Neural cell (in vitro differentiated cells): Measurements from ENCODE around the gene PCDHA7. TPM values are rescaled to one million over a fixed set of nuclear protein-coding genes. Genes with fewer than 3 reads are reported as not detected.

ENCODE experiments used
- H2AFZ ChIP-seq: fragments of 200-600, 300-800 bp; sonication (generic), shearing (Covaris generic); 2 replicates; pipeline ENCODE4 v1.6.0; 2014; ENCODE audit warnings: low read depth, mild to moderate bottlenecking, antibody characterized with exemption, low read length, moderate library complexity
- H3F3A ChIP-seq: fragments of 200-600 bp; shearing (Covaris generic); 2 replicates; pipeline ENCODE4 v1.6.1; 2016; ENCODE audit warnings: mild to moderate bottlenecking, moderate library complexity, mixed read lengths, antibody characterized with exemption, low read length; ENCODE audit not compliant: insufficient read depth, poor library complexity, severe bottlenecking
- H3K27ac ChIP-seq: fragments of 200-600, 300-800 bp; sonication (generic), shearing (Covaris generic); 2 replicates; pipeline ENCODE4 v1.5.1; 2014; ENCODE audit warnings: mild to moderate bottlenecking, low read length, moderate library complexity
- H3K27me3 ChIP-seq: fragments of 300-800, 200-600 bp; sonication (generic), shearing (Covaris generic); 2 replicates; pipeline ENCODE4 v1.6.0; 2014; ENCODE audit warnings: mild to moderate bottlenecking, low read depth, low read length, moderate library complexity; ENCODE audit not compliant: insufficient read depth
- H3K36me3 ChIP-seq: fragments of 300-800, 200-600 bp; sonication (generic), shearing (Covaris generic); 2 replicates; pipeline ENCODE4 v1.5.1; 2014; ENCODE audit warnings: mild to moderate bottlenecking, antibody characterized with exemption, low read length, moderate library complexity; ENCODE audit not compliant: insufficient read depth
- H3K4me2 ChIP-seq: fragments of 300-800, 200-600 bp; sonication (generic), shearing (Covaris generic); 2 replicates; pipeline ENCODE4 v1.6.0; 2014; ENCODE audit warnings: mild to moderate bottlenecking, low read length
- H3K4me3 ChIP-seq: fragments of 300-800, 200-600 bp; sonication (generic), shearing (Covaris generic); 2 replicates; pipeline ENCODE4 v1.5.1; 2014; ENCODE audit warnings: mild to moderate bottlenecking, low read length, moderate library complexity
- H3K79me2 ChIP-seq: fragments of 200-600 bp; shearing (Covaris generic); replicated peaks from 2 replicates; pipeline ENCODE4 v1.6.0; 2014; ENCODE audit warnings: mild to moderate bottlenecking, low read length, moderate library complexity; ENCODE audit not compliant: insufficient read depth
- H3K9ac ChIP-seq: fragments of 300-800, 200-600 bp; sonication (generic), shearing (Covaris generic); 2 replicates; pipeline ENCODE4 v1.6.1; 2016; ENCODE audit warnings: mild to moderate bottlenecking, low read length, mixed read lengths
- H3K9me2 ChIP-seq: fragments of 200-600 bp; shearing (Covaris generic); 2 replicates; pipeline ENCODE4 v1.6.1; 2016; ENCODE audit warnings: mild to moderate bottlenecking, low read length, mixed read lengths; ENCODE audit not compliant: insufficient read depth
- H3K9me3 ChIP-seq: fragments of 200-600, 300-800 bp; sonication (generic), shearing (Covaris generic); 2 replicates; pipeline ENCODE4 v1.6.1; 2016; ENCODE audit warnings: mild to moderate bottlenecking, mixed run types, low read length, moderate library complexity, mixed read lengths
- H4K20me1 ChIP-seq: fragments of 200-600 bp; shearing (Covaris generic); 2 replicates; pipeline ENCODE4 v1.6.1; 2016; ENCODE audit warnings: mild to moderate bottlenecking, mixed run types; ENCODE audit not compliant: insufficient read depth
- EP300 ChIP-seq: fragments of 450-650 bp; conservative IDR thresholded peaks from 2 replicates; pipeline ENCODE4 v1.6.1; 2014; ENCODE audit warnings: antibody characterized with exemption, mild to moderate bottlenecking, moderate library complexity; ENCODE audit not compliant: poor library complexity, severe bottlenecking
- EZH2 ChIP-seq: fragments of 200-600, 300-800 bp; shearing (Covaris generic), sonication (generic); IDR thresholded peaks from 2 replicates; pipeline ENCODE4 v1.6.1; 2014; ENCODE audit warnings: antibody characterized with exemption, low read length, borderline replicate concordance, mild to moderate bottlenecking; ENCODE audit not compliant: insufficient read depth, poor library complexity, severe bottlenecking
- MXI1 ChIP-seq: fragments of 450-650 bp; conservative IDR thresholded peaks from 2 replicates; pipeline ENCODE4 v1.6.1; 2014; ENCODE audit warnings: antibody characterized with exemption, mild to moderate bottlenecking; ENCODE audit not compliant: poor library complexity, severe bottlenecking
- POLR2AphosphoS5 ChIP-seq: IDR thresholded peaks from 2 replicates; pipeline ENCODE4 v1.6.1; 2012
- RAD21 ChIP-seq: fragments of 450-650 bp; conservative IDR thresholded peaks from 2 replicates; pipeline ENCODE4 v1.6.1; 2014; ENCODE audit warnings: antibody characterized with exemption, mild to moderate bottlenecking, moderate library complexity
- SMC3 ChIP-seq: fragments of 450-650 bp; conservative IDR thresholded peaks from 2 replicates; pipeline ENCODE4 v1.6.1; 2014; ENCODE audit warnings: antibody characterized with exemption, mild to moderate bottlenecking, moderate library complexity; ENCODE audit not compliant: poor library complexity
- TAF1 ChIP-seq: IDR thresholded peaks from 2 replicates; pipeline ENCODE4 v1.6.1; 2012; ENCODE audit warnings: low read depth
- polyA minus RNA-seq: library from RNA; depleted of rRNA, polyadenylated mRNA; stranded (reverse); fragments of >200 nt; gene quantifications from 2 replicates; pipeline ENCODE4 v1.2.3, GENCODE V29; 2014
- polyA plus RNA-seq: library from polyadenylated mRNA; depleted of rRNA; stranded (reverse); fragments of >200 nt; gene quantifications from 2 replicates; pipeline ENCODE4 v1.2.3, GENCODE V29; 2014
- TF ChIP-seq, protein P1 (sequence below): fragments of 450-650 bp; IDR thresholded peaks from 2 replicates; pipeline ENCODE4 v1.5.1; 2014; ENCODE audit warnings: antibody characterized with exemption, mild to moderate bottlenecking, moderate library complexity; ENCODE audit not compliant: poor library complexity, severe bottlenecking
- TF ChIP-seq, protein P2 (sequence below): IDR thresholded peaks from 2 replicates; pipeline ENCODE4 v1.6.1; 2012; ENCODE audit warnings: borderline replicate concordance

PCDHA7 gene, protein sequence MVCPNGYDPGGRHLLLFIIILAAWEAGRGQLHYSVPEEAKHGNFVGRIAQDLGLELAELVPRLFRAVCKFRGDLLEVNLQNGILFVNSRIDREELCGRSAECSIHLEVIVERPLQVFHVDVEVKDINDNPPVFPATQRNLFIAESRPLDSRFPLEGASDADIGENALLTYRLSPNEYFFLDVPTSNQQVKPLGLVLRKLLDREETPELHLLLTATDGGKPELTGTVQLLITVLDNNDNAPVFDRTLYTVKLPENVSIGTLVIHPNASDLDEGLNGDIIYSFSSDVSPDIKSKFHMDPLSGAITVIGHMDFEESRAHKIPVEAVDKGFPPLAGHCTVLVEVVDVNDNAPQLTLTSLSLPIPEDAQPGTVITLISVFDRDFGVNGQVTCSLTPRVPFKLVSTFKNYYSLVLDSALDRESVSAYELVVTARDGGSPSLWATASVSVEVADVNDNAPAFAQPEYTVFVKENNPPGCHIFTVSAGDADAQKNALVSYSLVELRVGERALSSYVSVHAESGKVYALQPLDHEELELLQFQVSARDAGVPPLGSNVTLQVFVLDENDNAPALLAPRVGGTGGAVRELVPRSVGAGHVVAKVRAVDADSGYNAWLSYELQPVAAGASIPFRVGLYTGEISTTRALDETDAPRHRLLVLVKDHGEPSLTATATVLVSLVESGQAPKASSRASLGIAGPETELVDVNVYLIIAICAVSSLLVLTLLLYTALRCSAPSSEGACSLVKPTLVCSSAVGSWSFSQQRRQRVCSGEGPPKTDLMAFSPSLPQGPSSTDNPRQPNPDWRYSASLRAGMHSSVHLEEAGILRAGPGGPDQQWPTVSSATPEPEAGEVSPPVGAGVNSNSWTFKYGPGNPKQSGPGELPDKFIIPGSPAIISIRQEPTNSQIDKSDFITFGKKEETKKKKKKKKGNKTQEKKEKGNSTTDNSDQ
- 2.9 and 3.3 TPM in 2 replicates for polyA plus RNA-seq
- 25.6 and 30.7 TPM in 2 replicates for polyA minus RNA-seq

DNA sequence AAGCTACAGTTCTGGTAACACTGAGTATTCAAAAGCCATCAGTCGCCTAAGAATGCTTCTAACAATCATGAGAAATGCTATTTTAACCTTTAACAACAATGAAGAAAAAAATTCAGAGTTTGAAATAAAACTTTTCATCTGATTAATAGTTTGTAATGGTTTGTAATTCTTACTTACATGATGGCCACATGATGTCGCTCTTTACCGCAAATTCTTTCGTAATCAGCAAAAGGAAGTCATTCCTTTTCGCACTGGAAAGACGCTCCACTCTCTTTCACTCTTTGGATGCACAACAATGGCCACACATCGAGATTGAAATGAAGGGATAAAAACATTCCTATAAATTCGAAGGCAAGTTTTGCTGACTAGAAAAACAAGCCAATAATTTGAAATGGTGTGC lies at the start of gene PCDHA7:
Gene PCDHA7, plus strand, starts transcription at position 277 of the 400 bp plus-strand sequence. Its CDS starts 115 bp downstream, at position 392.
- no peak for TF ChIP-seq RAD21
- TF ChIP-seq SMC3: no peak
- TF ChIP-seq EZH2: no peak
- TF ChIP-seq, protein P1, sequence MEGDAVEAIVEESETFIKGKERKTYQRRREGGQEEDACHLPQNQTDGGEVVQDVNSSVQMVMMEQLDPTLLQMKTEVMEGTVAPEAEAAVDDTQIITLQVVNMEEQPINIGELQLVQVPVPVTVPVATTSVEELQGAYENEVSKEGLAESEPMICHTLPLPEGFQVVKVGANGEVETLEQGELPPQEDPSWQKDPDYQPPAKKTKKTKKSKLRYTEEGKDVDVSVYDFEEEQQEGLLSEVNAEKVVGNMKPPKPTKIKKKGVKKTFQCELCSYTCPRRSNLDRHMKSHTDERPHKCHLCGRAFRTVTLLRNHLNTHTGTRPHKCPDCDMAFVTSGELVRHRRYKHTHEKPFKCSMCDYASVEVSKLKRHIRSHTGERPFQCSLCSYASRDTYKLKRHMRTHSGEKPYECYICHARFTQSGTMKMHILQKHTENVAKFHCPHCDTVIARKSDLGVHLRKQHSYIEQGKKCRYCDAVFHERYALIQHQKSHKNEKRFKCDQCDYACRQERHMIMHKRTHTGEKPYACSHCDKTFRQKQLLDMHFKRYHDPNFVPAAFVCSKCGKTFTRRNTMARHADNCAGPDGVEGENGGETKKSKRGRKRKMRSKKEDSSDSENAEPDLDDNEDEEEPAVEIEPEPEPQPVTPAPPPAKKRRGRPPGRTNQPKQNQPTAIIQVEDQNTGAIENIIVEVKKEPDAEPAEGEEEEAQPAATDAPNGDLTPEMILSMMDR: no peak
- TF ChIP-seq TAF1: no peak
- TF ChIP-seq EP300: no peak
- no peak for TF ChIP-seq POLR2AphosphoS5
- TF ChIP-seq, protein P2, sequence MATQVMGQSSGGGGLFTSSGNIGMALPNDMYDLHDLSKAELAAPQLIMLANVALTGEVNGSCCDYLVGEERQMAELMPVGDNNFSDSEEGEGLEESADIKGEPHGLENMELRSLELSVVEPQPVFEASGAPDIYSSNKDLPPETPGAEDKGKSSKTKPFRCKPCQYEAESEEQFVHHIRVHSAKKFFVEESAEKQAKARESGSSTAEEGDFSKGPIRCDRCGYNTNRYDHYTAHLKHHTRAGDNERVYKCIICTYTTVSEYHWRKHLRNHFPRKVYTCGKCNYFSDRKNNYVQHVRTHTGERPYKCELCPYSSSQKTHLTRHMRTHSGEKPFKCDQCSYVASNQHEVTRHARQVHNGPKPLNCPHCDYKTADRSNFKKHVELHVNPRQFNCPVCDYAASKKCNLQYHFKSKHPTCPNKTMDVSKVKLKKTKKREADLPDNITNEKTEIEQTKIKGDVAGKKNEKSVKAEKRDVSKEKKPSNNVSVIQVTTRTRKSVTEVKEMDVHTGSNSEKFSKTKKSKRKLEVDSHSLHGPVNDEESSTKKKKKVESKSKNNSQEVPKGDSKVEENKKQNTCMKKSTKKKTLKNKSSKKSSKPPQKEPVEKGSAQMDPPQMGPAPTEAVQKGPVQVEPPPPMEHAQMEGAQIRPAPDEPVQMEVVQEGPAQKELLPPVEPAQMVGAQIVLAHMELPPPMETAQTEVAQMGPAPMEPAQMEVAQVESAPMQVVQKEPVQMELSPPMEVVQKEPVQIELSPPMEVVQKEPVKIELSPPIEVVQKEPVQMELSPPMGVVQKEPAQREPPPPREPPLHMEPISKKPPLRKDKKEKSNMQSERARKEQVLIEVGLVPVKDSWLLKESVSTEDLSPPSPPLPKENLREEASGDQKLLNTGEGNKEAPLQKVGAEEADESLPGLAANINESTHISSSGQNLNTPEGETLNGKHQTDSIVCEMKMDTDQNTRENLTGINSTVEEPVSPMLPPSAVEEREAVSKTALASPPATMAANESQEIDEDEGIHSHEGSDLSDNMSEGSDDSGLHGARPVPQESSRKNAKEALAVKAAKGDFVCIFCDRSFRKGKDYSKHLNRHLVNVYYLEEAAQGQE: no peak
- TF ChIP-seq MXI1: no peak
- H3K9ac ChIP-seq: no peak within 1 kb of the TSS
- no peak within 1 kb of the TSS for H3K27ac ChIP-seq
- peaks cover 26% of the 10 kb centered on the region for H3K79me2 ChIP-seq
- H3K9me2 ChIP-seq: no peaks in the 10 kb centered on the region
- H2AFZ ChIP-seq: no peak within 1 kb of the TSS
- peaks cover 40% of the 10 kb centered on the region for H3K36me3 ChIP-seq
- H3K4me2 ChIP-seq: no peak within 1 kb of the TSS
- no peaks in the 10 kb centered on the region for H3K27me3 ChIP-seq
- H3K4me3 ChIP-seq: no peak within 1 kb of the TSS
- no peaks in the 10 kb centered on the region for H3F3A ChIP-seq
- H4K20me1 ChIP-seq: no peaks in the 10 kb centered on the region
- peaks cover 50% of the 10 kb centered on the region for H3K9me3 ChIP-seq

DNA sequence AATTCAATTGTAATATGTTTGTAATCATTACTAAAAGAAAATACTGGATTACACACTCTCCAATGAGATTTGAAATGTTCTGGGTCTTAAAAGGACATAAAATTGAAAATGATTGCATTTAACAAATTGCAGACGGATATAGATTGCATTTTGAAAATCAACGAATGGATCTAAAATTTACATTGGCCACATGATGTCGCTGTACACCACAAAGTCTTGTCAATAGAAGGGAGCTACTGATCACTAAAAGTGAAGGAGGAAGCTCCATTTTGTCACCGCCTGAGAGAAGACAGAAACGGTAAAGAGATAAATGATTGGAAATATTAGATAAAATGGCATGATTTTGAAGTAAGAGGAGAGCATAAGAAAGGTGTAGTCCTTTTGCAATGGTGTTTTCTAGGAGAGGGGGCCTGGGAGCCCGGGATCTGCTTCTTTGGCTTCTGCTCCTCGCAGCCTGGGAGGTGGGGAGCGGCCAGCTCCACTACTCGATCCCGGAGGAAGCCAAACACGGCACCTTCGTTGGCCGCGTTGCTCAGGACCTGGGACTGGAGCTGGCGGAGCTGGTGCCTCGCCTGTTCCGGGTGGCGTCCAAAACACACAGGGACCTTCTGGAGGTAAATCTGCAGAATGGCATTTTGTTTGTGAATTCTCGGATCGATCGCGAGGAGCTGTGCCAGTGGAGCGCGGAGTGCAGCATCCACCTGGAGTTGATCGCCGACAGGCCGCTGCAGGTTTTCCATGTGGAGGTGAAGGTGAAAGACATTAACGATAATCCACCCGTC lies 48.0 kb upstream of the PCDHA7 start, which contains the start of gene PCDHA1:
Gene PCDHA1, plus strand, starts transcription at position 236 of the 782 bp plus-strand sequence.
- Histone ChIP-seq H3K4me2 (no peak within 1 kb of the TSS), H3K27ac (no peak within 1 kb of the TSS), H3K9me2 (no peaks in the 10 kb centered on the region), H3K27me3 (no peaks in the 10 kb centered on the region), H3K36me3 (no peaks in the 10 kb centered on the region), H3K9me3 (peaks cover 41% of the 10 kb centered on the region), H2AFZ (no peak within 1 kb of the TSS), H3K4me3 (no peak within 1 kb of the TSS), H4K20me1 (no peaks in the 10 kb centered on the region), H3K9ac (no peak within 1 kb of the TSS), H3K79me2 (no peaks in the 10 kb centered on the region), H3F3A (no peaks in the 10 kb centered on the region)
- no peak for TF ChIP-seq RAD21
- TF ChIP-seq POLR2AphosphoS5: no peak
- TF ChIP-seq, protein P2: no peak
- TF ChIP-seq, protein P1: no peak
- TF ChIP-seq EZH2: no peak
- TF ChIP-seq EP300: no peak
- TF ChIP-seq TAF1: no peak
